ENCODE measurements around the gene STXBP1.

STXBP1 gene

DNA sequence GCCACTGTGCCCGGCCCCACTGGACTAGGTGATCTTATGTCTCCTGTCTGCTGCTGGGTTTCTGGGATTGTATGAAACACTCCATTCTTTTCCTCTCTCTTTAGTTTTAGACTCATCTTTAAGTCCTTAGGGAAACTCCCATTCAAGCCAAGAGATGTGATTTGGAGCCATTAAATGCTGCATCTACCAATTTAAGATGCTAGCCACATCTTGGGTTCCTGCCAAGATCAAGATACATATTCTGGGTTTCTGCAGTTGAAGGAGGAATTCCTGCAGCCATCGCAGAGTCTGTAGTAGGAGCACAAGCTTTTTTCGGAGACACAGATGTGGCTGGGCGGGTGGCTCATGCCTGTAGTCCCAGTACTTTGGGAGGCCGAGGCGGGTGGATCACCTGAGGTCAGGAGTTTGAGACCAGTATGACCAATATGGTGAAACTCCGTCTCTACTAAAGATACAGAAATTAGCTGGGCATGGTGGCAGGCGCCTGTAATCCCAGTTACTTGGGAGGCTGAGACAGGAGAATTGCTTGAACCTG is 23.2 kb downstream of the STXBP1 start:
- TF ChIP-seq, protein P1, sequence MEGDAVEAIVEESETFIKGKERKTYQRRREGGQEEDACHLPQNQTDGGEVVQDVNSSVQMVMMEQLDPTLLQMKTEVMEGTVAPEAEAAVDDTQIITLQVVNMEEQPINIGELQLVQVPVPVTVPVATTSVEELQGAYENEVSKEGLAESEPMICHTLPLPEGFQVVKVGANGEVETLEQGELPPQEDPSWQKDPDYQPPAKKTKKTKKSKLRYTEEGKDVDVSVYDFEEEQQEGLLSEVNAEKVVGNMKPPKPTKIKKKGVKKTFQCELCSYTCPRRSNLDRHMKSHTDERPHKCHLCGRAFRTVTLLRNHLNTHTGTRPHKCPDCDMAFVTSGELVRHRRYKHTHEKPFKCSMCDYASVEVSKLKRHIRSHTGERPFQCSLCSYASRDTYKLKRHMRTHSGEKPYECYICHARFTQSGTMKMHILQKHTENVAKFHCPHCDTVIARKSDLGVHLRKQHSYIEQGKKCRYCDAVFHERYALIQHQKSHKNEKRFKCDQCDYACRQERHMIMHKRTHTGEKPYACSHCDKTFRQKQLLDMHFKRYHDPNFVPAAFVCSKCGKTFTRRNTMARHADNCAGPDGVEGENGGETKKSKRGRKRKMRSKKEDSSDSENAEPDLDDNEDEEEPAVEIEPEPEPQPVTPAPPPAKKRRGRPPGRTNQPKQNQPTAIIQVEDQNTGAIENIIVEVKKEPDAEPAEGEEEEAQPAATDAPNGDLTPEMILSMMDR (IDR thresholded peaks at IDR 0.05) = no peak
- Histone ChIP-seq H3K4me1 (no peaks in the 10 kb centered on the region), H3K27ac (no peak overlapping the region), H3K36me3 (no peaks in the 10 kb centered on the region), H3K27me3 (no peaks in the 10 kb centered on the region), H3K9me3 (no peaks in the 10 kb centered on the region), H3K4me3 (no peak overlapping the region)
- intact Hi-C loops (cut with DNase I; ENCODE audit: low total_unique reads) = no loop called here
- no peak for DNase-seq

DNA sequence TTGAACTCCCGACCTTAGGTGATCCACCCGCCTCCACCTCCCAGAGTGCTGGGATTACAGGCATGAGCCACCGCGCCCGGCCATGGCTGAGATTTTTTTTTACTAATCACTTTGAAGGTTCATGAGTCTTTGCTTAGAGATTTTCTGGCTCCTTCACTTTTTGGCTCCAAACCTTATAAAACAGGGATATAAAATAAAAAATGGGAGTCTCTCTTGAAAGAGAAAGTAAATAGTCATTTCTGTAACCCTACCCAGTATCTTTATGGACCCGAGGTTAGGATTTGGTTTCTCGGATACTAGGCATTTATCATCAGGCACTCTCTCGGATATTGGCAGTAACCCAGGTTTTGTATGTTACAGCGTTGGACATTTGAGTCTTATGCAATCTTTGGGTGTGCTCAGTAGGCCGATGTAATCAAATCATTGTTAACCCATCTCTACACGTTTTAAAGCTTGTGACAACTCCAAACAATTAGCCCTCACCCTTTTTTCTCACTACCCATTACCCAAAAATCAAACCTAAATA is 25.3 kb downstream of the STXBP1 start:
- Histone ChIP-seq H3K27ac (no peak overlapping the region), H3K9me3 (no peaks in the 10 kb centered on the region), H3K4me3 (no peak overlapping the region), H3K27me3 (no peaks in the 10 kb centered on the region), H3K4me1 (no peaks in the 10 kb centered on the region), H3K36me3 (no peaks in the 10 kb centered on the region)
- intact Hi-C loops (cut with DNase I; ENCODE audit: low total_unique reads) = no loop called here
- no peak for DNase-seq
- TF ChIP-seq, protein P1 (IDR thresholded peaks at IDR 0.05) = no peak

DNA sequence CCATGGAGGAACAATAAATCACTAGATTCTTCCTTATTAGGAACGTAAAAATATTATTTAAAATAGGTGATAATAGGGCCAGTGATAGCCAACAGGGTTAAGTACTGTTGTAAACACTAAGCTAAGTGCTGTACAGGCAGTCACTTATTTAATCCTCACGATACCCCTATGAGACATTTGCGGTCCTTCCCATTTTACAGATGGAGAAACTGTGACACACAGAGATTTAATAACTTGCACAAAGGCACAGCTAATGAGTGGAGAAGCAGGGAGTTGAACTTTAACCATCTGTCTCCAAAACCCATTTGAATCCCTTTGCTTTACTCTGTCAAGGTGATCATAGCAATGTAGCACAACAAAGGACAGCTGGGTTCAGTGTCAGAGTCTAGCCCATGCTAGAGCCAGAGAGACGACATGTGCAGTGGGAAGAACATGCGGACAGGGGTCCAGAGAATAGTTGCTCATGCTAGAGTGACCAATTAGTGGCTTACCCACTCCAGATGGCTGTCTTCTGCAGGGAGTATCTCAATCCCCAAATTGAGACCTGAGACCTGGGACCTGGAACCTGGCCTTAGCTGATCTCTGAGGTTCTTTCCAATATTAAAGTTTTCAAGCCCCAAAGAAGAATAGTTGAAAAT is 28.9 kb downstream of the STXBP1 start:
- H3K27me3 ChIP-seq = no peaks in the 10 kb centered on the region
- H3K36me3 ChIP-seq = no peaks in the 10 kb centered on the region
- no peak overlapping the region for H3K4me3 ChIP-seq
- no peak for DNase-seq
- H3K9me3 ChIP-seq = no peaks in the 10 kb centered on the region
- no peak overlapping the region for H3K27ac ChIP-seq
- TF ChIP-seq, protein P1 (IDR thresholded peaks at IDR 0.05) = no peak
- H3K4me1 ChIP-seq = no peaks in the 10 kb centered on the region
- intact Hi-C loops (cut with DNase I; ENCODE audit: low total_unique reads) = no loop called here

DNA sequence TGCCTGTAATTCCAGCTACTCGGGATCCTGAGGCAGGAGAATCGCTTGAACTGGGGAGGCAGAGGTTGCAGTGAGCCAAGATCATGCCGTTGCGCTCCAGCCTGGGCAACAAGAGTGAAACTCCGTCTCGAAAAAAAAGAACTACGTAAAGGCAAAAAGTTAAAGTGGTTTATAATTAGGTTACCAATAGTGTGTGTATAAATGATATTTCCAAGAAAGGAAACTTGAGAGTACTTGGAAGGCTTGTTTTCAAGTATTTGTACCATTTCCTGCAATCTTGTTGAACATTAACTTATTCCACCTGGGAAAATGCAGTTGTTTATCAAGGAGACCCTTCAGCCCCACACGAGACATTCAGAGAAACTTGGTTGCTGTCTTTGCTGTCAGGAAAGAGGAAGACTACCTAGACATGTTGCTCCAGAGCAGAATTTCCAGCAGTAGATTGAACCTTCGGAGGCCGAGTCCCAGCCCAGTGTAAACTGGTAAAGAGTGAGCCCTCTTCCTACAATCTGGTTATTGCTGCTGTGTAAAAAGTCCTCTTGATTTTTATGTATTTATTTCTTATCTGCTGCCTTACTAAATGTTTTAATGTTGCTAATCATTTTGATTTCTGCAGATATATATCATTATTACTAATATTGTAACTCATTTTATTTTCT is 30.1 kb downstream of the STXBP1 start:
- Histone ChIP-seq H3K36me3 (no peaks in the 10 kb centered on the region), H3K4me1 (no peaks in the 10 kb centered on the region), H3K27me3 (no peaks in the 10 kb centered on the region), H3K9me3 (no peaks in the 10 kb centered on the region), H3K4me3 (no peak overlapping the region), H3K27ac (no peak overlapping the region)
- TF ChIP-seq, protein P1 (IDR thresholded peaks at IDR 0.05) = no peak
- intact Hi-C loops (cut with DNase I; ENCODE audit: low total_unique reads) = no loop called here
- DNase-seq = no peak

DNA sequence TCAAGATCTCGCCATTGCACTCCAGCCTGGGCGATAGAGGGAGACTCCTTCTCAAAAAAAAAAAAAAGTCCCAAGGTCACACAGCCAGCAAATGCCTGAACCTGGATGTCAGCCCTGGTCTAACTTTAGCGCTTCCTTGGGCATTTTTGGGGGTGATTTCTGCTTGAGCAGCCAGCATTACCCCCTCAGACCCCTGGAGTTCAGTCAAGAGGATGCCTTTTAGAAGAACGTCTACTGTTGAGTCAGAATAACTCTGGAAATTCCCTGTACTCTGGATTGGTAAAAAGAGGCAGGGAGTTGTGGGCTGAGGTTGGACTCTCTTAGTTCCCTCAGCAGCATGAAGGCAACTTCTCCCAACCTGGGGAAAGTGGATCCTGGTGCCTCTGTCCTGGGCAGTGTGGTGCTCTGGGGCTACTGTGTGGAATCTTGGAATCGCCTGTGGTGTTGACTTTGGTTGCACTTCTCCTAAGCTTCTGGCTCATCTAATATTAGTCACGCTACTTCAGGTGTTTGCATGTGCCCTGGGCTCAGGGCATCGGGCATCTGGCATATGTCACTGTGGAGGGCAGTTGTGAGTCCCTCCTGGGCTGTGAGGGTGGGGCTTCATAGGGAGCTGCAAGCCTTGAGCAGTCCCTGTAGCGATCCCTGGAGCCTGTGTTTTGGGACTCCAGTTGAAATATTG is 32.2 kb downstream of the STXBP1 start:
- no peaks in the 10 kb centered on the region for H3K4me1 ChIP-seq
- no peak for DNase-seq
- no peak overlapping the region for H3K4me3 ChIP-seq
- no peaks in the 10 kb centered on the region for H3K36me3 ChIP-seq
- TF ChIP-seq, protein P1 (IDR thresholded peaks at IDR 0.05) = no peak
- H3K9me3 ChIP-seq = no peaks in the 10 kb centered on the region
- intact Hi-C loops (cut with DNase I; ENCODE audit: low total_unique reads) = no loop called here
- no peak overlapping the region for H3K27ac ChIP-seq
- no peaks in the 10 kb centered on the region for H3K27me3 ChIP-seq
